ENCODE results near the gene DUSP23.

DNA sequence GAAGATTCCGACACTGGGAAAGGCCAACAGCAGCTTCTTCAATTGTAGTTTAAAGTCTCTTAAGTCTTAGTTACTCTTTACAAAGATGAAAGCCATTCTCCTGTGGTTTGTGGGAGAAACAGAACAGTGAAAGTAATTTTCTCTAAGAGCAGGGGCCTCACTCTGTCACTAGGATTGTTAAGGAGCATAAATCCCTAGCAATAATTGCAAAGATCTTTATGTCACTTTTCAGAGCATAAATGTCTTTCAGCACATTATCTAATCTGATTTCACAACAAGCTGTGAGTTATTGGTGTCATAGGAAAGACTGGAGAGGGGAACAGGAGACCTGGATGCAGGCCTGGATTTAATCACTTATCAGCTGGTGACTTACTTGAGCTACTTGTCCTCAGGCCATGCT is 32.4 kb upstream of the DUSP23 start:
- TF ChIP-seq, protein P1, sequence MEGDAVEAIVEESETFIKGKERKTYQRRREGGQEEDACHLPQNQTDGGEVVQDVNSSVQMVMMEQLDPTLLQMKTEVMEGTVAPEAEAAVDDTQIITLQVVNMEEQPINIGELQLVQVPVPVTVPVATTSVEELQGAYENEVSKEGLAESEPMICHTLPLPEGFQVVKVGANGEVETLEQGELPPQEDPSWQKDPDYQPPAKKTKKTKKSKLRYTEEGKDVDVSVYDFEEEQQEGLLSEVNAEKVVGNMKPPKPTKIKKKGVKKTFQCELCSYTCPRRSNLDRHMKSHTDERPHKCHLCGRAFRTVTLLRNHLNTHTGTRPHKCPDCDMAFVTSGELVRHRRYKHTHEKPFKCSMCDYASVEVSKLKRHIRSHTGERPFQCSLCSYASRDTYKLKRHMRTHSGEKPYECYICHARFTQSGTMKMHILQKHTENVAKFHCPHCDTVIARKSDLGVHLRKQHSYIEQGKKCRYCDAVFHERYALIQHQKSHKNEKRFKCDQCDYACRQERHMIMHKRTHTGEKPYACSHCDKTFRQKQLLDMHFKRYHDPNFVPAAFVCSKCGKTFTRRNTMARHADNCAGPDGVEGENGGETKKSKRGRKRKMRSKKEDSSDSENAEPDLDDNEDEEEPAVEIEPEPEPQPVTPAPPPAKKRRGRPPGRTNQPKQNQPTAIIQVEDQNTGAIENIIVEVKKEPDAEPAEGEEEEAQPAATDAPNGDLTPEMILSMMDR (IDR thresholded peaks at IDR 0.05) = no peak
- TF ChIP-seq, protein P2, sequence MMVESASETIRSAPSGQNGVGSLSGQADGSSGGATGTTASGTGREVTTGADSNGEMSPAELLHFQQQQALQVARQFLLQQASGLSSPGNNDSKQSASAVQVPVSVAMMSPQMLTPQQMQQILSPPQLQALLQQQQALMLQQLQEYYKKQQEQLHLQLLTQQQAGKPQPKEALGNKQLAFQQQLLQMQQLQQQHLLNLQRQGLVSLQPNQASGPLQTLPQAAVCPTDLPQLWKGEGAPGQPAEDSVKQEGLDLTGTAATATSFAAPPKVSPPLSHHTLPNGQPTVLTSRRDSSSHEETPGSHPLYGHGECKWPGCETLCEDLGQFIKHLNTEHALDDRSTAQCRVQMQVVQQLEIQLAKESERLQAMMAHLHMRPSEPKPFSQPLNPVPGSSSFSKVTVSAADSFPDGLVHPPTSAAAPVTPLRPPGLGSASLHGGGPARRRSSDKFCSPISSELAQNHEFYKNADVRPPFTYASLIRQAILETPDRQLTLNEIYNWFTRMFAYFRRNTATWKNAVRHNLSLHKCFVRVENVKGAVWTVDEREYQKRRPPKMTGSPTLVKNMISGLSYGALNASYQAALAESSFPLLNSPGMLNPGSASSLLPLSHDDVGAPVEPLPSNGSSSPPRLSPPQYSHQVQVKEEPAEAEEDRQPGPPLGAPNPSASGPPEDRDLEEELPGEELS (CRISPR knock-in tag; IDR thresholded peaks at IDR 0.05) = no peak
- TF ChIP-seq, protein P3, sequence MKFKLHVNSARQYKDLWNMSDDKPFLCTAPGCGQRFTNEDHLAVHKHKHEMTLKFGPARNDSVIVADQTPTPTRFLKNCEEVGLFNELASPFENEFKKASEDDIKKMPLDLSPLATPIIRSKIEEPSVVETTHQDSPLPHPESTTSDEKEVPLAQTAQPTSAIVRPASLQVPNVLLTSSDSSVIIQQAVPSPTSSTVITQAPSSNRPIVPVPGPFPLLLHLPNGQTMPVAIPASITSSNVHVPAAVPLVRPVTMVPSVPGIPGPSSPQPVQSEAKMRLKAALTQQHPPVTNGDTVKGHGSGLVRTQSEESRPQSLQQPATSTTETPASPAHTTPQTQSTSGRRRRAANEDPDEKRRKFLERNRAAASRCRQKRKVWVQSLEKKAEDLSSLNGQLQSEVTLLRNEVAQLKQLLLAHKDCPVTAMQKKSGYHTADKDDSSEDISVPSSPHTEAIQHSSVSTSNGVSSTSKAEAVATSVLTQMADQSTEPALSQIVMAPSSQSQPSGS (CRISPR knock-in tag; IDR thresholded peaks at IDR 0.05; ENCODE audit: borderline replicate concordance, low read depth) = no peak
- no peak for TF ChIP-seq FOXJ3 (CRISPR knock-in tag; IDR thresholded peaks at IDR 0.05; ENCODE audit: borderline replicate concordance)
- TF ChIP-seq, protein P4, sequence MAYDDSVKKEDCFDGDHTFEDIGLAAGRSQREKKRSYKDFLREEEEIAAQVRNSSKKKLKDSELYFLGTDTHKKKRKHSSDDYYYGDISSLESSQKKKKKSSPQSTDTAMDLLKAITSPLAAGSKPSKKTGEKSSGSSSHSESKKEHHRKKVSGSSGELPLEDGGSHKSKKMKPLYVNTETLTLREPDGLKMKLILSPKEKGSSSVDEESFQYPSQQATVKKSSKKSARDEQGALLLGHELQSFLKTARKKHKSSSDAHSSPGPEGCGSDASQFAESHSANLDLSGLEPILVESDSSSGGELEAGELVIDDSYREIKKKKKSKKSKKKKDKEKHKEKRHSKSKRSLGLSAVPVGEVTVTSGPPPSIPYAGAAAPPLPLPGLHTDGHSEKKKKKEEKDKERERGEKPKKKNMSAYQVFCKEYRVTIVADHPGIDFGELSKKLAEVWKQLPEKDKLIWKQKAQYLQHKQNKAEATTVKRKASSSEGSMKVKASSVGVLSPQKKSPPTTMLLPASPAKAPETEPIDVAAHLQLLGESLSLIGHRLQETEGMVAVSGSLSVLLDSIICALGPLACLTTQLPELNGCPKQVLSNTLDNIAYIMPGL (CRISPR knock-in tag; IDR thresholded peaks at IDR 0.05) = no peak
- no peak for TF ChIP-seq CREB1 (CRISPR knock-in tag; IDR thresholded peaks at IDR 0.05)
- no peak for TF ChIP-seq NR2C2 (CRISPR knock-in tag; IDR thresholded peaks at IDR 0.05)
- no peak for TF ChIP-seq TEAD1 (CRISPR knock-in tag; IDR thresholded peaks at IDR 0.05)
- TF ChIP-seq FOXK1 (CRISPR knock-in tag; IDR thresholded peaks at IDR 0.05) = no peak
- TF ChIP-seq, protein P5, sequence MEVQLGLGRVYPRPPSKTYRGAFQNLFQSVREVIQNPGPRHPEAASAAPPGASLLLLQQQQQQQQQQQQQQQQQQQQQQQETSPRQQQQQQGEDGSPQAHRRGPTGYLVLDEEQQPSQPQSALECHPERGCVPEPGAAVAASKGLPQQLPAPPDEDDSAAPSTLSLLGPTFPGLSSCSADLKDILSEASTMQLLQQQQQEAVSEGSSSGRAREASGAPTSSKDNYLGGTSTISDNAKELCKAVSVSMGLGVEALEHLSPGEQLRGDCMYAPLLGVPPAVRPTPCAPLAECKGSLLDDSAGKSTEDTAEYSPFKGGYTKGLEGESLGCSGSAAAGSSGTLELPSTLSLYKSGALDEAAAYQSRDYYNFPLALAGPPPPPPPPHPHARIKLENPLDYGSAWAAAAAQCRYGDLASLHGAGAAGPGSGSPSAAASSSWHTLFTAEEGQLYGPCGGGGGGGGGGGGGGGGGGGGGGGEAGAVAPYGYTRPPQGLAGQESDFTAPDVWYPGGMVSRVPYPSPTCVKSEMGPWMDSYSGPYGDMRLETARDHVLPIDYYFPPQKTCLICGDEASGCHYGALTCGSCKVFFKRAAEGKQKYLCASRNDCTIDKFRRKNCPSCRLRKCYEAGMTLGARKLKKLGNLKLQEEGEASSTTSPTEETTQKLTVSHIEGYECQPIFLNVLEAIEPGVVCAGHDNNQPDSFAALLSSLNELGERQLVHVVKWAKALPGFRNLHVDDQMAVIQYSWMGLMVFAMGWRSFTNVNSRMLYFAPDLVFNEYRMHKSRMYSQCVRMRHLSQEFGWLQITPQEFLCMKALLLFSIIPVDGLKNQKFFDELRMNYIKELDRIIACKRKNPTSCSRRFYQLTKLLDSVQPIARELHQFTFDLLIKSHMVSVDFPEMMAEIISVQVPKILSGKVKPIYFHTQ (CRISPR knock-in tag; IDR thresholded peaks at IDR 0.05) = no peak
- TF ChIP-seq, protein P6, sequence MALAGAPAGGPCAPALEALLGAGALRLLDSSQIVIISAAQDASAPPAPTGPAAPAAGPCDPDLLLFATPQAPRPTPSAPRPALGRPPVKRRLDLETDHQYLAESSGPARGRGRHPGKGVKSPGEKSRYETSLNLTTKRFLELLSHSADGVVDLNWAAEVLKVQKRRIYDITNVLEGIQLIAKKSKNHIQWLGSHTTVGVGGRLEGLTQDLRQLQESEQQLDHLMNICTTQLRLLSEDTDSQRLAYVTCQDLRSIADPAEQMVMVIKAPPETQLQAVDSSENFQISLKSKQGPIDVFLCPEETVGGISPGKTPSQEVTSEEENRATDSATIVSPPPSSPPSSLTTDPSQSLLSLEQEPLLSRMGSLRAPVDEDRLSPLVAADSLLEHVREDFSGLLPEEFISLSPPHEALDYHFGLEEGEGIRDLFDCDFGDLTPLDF (CRISPR knock-in tag; IDR thresholded peaks at IDR 0.05) = no peak
- no peak for TF ChIP-seq ZNF263 (CRISPR knock-in tag; IDR thresholded peaks at IDR 0.05; ENCODE audit: low read depth)
- TF ChIP-seq SP1 (CRISPR knock-in tag; conservative IDR thresholded peaks at IDR 0.05) = no peak
- TF ChIP-seq, protein P7, sequence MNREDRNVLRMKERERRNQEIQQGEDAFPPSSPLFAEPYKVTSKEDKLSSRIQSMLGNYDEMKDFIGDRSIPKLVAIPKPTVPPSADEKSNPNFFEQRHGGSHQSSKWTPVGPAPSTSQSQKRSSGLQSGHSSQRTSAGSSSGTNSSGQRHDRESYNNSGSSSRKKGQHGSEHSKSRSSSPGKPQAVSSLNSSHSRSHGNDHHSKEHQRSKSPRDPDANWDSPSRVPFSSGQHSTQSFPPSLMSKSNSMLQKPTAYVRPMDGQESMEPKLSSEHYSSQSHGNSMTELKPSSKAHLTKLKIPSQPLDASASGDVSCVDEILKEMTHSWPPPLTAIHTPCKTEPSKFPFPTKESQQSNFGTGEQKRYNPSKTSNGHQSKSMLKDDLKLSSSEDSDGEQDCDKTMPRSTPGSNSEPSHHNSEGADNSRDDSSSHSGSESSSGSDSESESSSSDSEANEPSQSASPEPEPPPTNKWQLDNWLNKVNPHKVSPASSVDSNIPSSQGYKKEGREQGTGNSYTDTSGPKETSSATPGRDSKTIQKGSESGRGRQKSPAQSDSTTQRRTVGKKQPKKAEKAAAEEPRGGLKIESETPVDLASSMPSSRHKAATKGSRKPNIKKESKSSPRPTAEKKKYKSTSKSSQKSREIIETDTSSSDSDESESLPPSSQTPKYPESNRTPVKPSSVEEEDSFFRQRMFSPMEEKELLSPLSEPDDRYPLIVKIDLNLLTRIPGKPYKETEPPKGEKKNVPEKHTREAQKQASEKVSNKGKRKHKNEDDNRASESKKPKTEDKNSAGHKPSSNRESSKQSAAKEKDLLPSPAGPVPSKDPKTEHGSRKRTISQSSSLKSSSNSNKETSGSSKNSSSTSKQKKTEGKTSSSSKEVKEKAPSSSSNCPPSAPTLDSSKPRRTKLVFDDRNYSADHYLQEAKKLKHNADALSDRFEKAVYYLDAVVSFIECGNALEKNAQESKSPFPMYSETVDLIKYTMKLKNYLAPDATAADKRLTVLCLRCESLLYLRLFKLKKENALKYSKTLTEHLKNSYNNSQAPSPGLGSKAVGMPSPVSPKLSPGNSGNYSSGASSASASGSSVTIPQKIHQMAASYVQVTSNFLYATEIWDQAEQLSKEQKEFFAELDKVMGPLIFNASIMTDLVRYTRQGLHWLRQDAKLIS (CRISPR knock-in tag; IDR thresholded peaks at IDR 0.05; ENCODE audit: borderline replicate concordance) = no peak

Measured in WTC11 (cell line).